ENCODE results near the gene GABPB1.
"Not testable (repeated sequence)": the region's sequence is repeated elsewhere in the genome, so short reads cannot be mapped to it uniquely, and the experiment has no call there.

Gene GABPB1

GRCh38 chr15:50354838-50355618 is at the start of gene GABPB1:
TSS of gene GABPB1 (minus strand) at chr15:50355198. CDS start at chr15:50309798, 45,400 bp downstream.
- DNase-seq = peak; percentile 84 to 94

- not testable (repeated sequence) for DNase-seq
These were observed 36.6 kb upstream of the GABPB1 start for GRCh38 chr15:50391561-50391960.

- DNase-seq = no peak
These were observed 35.7 kb upstream of the GABPB1 start for GRCh38 chr15:50390554-50391264.

- DNase-seq = not testable (repeated sequence)
These were observed 27.4 kb upstream of the GABPB1 start for GRCh38 chr15:50382408-50382807.

GRCh38 chr15:50381438-50381837 is 26.4 kb upstream of the GABPB1 start:
- DNase-seq = no peak

GRCh38 chr15:50380089-50380488 is 25.1 kb upstream of the GABPB1 start:
- DNase-seq = no peak

- not testable (repeated sequence) for DNase-seq
These were observed 24.4 kb upstream of the GABPB1 start for GRCh38 chr15:50379413-50379812.

- no peak for DNase-seq
These were observed 23.8 kb upstream of the GABPB1 start for GRCh38 chr15:50378776-50379175.

- no peak for DNase-seq
These were observed 23.1 kb upstream of the GABPB1 start for GRCh38 chr15:50377867-50378751.

GRCh38 chr15:50369564-50369963 is 14.6 kb upstream of the GABPB1 start:
- DNase-seq = not testable (repeated sequence)

- no peak for DNase-seq
These were observed 11.0 kb upstream of the GABPB1 start for GRCh38 chr15:50365971-50366370.

GRCh38 chr15:50365570-50365969 is 10.6 kb upstream of the GABPB1 start:
- no peak for DNase-seq

GRCh38 chr15:50363612-50364011 is 8.6 kb upstream of the GABPB1 start:
- DNase-seq = no peak

GRCh38 chr15:50361756-50362155 is 6.8 kb upstream of the GABPB1 start:
- DNase-seq = no peak

GRCh38 chr15:50358845-50359244 is 3.8 kb upstream of the GABPB1 start:
- no peak for DNase-seq

GRCh38 chr15:50355980-50356379 is 982 bp upstream of the GABPB1 start:
- DNase-seq = no peak

GRCh38 chr15:50355619-50355905 is 564 bp upstream of the GABPB1 start:
- no peak for DNase-seq

- peak; percentile 39 to 63 for DNase-seq
These were observed 792 bp downstream of the GABPB1 start for GRCh38 chr15:50353975-50354837.

- DNase-seq = no peak
These were observed 1.6 kb downstream of the GABPB1 start for GRCh38 chr15:50353251-50353974.

- DNase-seq = no peak
These were observed 4.4 kb downstream of the GABPB1 start for GRCh38 chr15:50350621-50351020.

GRCh38 chr15:50345298-50345697 is 9.7 kb downstream of the GABPB1 start:
- no peak for DNase-seq

GRCh38 chr15:50344006-50344464 is 11.0 kb downstream of the GABPB1 start:
- DNase-seq = no peak

Measured in hippocampal formation (tissue), 2 donors.